Transverse colon (tissue), 4 donors: ENCODE results near the gene BDKRB2. TPM values are rescaled to one million over a fixed set of nuclear protein-coding genes. Genes with fewer than 3 reads are reported as not detected.
"Not testable (repeated sequence)": the region's sequence is repeated elsewhere in the genome, so short reads cannot be mapped to it uniquely, and the experiment has no call there.

Source experiments
- DNase-seq: peaks from one replicate; pipeline ENCODE4 v3.0.0-alpha.2; 2019
- H3K27ac ChIP-seq, 4 donors: fragments of 200-600 bp; sonication (generic); 2 replicates each; pipeline ENCODE4 v1.5.1; 2016 to 2018; ENCODE audit warnings: inconsistent platforms in 4 of 4
- H3K27me3 ChIP-seq: fragments of 200-600 bp; sonication (generic); 2 replicates; pipeline ENCODE4 v1.5.1; 2017; ENCODE audit warnings: inconsistent platforms
- H3K36me3 ChIP-seq, 4 donors: fragments of 200-600 bp; sonication (generic); 2 replicates each; pipeline ENCODE4 v1.5.1; 2017 to 2019; ENCODE audit warnings: inconsistent platforms in 4 of 4
- H3K4me1 ChIP-seq, 4 donors: fragments of 200-600 bp; sonication (generic); 2 replicates each; pipeline ENCODE4 v1.5.1; 2017 to 2020; ENCODE audit warnings: inconsistent platforms in 4 of 4
- H3K4me3 ChIP-seq, 4 donors: fragments of 200-600 bp; sonication (generic); 1 replicate in 1 of 4; 2 replicates in 3 of 4; pipeline versions ENCODE4 v1.5.1 to v1.6.1; 2017 to 2019; ENCODE audit warnings: inconsistent platforms in 4 of 4
- H3K9me3 ChIP-seq, 2 donors: fragments of 200-600 bp; sonication (generic); 2 replicates each; pipeline ENCODE4 v1.5.1; 2017 to 2019; ENCODE audit warnings: inconsistent platforms in 2 of 2
- CTCF ChIP-seq, 5 experiments: fragments of 200-600 bp in 3 of 5; fragments of 450-650 bp in 2 of 5; sonication (generic) in 3 of 5; IDR thresholded peaks; 1 replicate in 2 of 5; 2 replicates in 3 of 5; pipeline ENCODE4 v1.5.1; 2016 to 2017; ENCODE audit warnings: antibody characterized with exemption in 5 of 5, inconsistent platforms in 3 of 5, mild to moderate bottlenecking in 2 of 5, moderate library complexity in 1 of 5
- EP300 ChIP-seq: sonication (generic); formaldehyde crosslinking; IDR thresholded peaks from one replicate; pipeline ENCODE4 v1.6.1; 2017; ENCODE audit warnings: antibody characterized with exemption, low read depth
- POLR2A ChIP-seq: fragments of 450-650 bp; IDR thresholded peaks from one replicate; pipeline ENCODE4 v1.6.1; 2016; ENCODE audit warnings: antibody characterized with exemption, mild to moderate bottlenecking, moderate library complexity
- POLR2AphosphoS5 ChIP-seq, 3 donors: sonication (generic); formaldehyde crosslinking; IDR thresholded peaks; one replicate each; pipeline ENCODE4 v1.6.1; 2016; ENCODE audit warnings: antibody characterized with exemption in 3 of 3
- WGBS, 2 donors: methylation state at CpG; one replicate each; pipeline ENCODE4 v1.1.5; 2018; ENCODE audit warnings: low coverage in 1 of 2; 5-methylcytosine and 5-hydroxymethylcytosine counted together
- in situ Hi-C, 4 donors: fragments of 200-750 bp; cut with MboI; loops; one replicate each; pipeline versions ENCODE4 v1.15.0 to v1.15.1; 2017; ENCODE audit warnings: low sequenced_read_pairs in 3 of 4, low pct_ligation_motif_present in 1 of 4, low pct_unique_long_range_greater_than_20kb in 1 of 4
- intact Hi-C: fragments of 100-400 bp; cut with DNase I; formaldehyde crosslinking; loops from one replicate; pipeline ENCODE4 v1.15.1; 2023; ENCODE audit warnings: low total_unique reads
- total RNA-seq, 4 donors: library from RNA; depleted of rRNA; stranded (reverse); fragments of >200 nt; gene quantifications; one replicate each; pipeline ENCODE4 v1.1.0, GENCODE V29; 2016

BDKRB2 gene
- total RNA-seq, 4 donors from 2014 or later = 2.6 to 19.8 (median 17.4) TPM

GRCh38 chr14:96239711-96240141 is 35.1 kb downstream of the BDKRB2 start:
- H3K27me3 ChIP-seq = no peaks in the 10 kb centered on the region
- 30 to 57% methylated on average over 2 to 9 of the region's 9 CpGs for WGBS, 2 donors
- TF ChIP-seq POLR2A = peak; percentile 30
- peak; percentile 86 for TF ChIP-seq EP300
- no peak for TF ChIP-seq CTCF (IDR thresholded peaks at IDR 0.05)
- TF ChIP-seq POLR2AphosphoS5 (IDR thresholded peaks at IDR 0.05) = peak in 1 of 3 donors; percentile 43
- peak; percentile 73 for DNase-seq
- no peak overlapping the region for H3K4me3 ChIP-seq
- no peaks in the 10 kb centered on the region for H3K9me3 ChIP-seq
- no peaks in the 10 kb centered on the region for H3K36me3 ChIP-seq
- peaks cover 3 to 17% (median 5%) of the 10 kb centered on the region in 4 donors for H3K4me1 ChIP-seq
- H3K27ac ChIP-seq = peak overlapping the region; percentile 36 to 78 (median 54)
- in situ Hi-C loops = no loop called here
- intact Hi-C loops = no loop called here

GRCh38 chr14:96240641-96241040 is 36.0 kb downstream of the BDKRB2 start:
- H3K9me3 ChIP-seq = no peaks in the 10 kb centered on the region
- H3K27me3 ChIP-seq = no peaks in the 10 kb centered on the region
- TF ChIP-seq EP300 (no peak), POLR2A (no peak), POLR2AphosphoS5 (IDR thresholded peaks at IDR 0.05) (no peak), CTCF (IDR thresholded peaks at IDR 0.05) (no peak)
- in situ Hi-C loops (no loop called here), intact Hi-C loops (no loop called here)
- H3K4me3 ChIP-seq = no peak overlapping the region
- 94% methylated on average over 18 of the region's 18 CpGs; no CpG with 5 or more reads in 1 of the 2 donors for WGBS, 2 donors
- peaks cover 3 to 17% (median 5%) of the 10 kb centered on the region in 4 donors for H3K4me1 ChIP-seq
- peak overlapping the region in 1 of 4 donors; percentile 78 for H3K27ac ChIP-seq
- DNase-seq = no peak
- no peaks in the 10 kb centered on the region for H3K36me3 ChIP-seq

- Histone ChIP-seq H3K4me1 (peaks cover 3 to 17% (median 5%) of the 10 kb centered on the region in 4 donors), H3K36me3 (no peaks in the 10 kb centered on the region), H3K27ac (no peak overlapping the region), H3K9me3 (no peaks in the 10 kb centered on the region), H3K27me3 (no peaks in the 10 kb centered on the region), H3K4me3 (no peak overlapping the region)
- no peak for DNase-seq
- TF ChIP-seq POLR2A = no peak
- TF ChIP-seq POLR2AphosphoS5 (IDR thresholded peaks at IDR 0.05) = no peak
- TF ChIP-seq EP300 = no peak
- no peak for TF ChIP-seq CTCF (IDR thresholded peaks at IDR 0.05)
- intact Hi-C loops (no loop called here), in situ Hi-C loops (no loop called here)
- 88 to 93% methylated on average over 7 to 10 of the region's 10 CpGs for WGBS, 2 donors
Measured at GRCh38 chr14:96242126-96242525, 37.5 kb downstream of the BDKRB2 start.

GRCh38 chr14:96243785-96244184 is 39.1 kb downstream of the BDKRB2 start:
- Histone ChIP-seq H3K36me3 (no peaks in the 10 kb centered on the region), H3K4me1 (peaks cover 3 to 16% (median 5%) of the 10 kb centered on the region in 4 donors), H3K9me3 (no peaks in the 10 kb centered on the region), H3K4me3 (no peak overlapping the region), H3K27ac (no peak overlapping the region), H3K27me3 (no peaks in the 10 kb centered on the region)
- in situ Hi-C loops (no loop called here), intact Hi-C loops (no loop called here)
- 50 to 80% methylated on average over 1 to 5 of the region's 5 CpGs for WGBS, 2 donors
- no peak for TF ChIP-seq CTCF (IDR thresholded peaks at IDR 0.05)
- no peak for TF ChIP-seq POLR2A
- TF ChIP-seq POLR2AphosphoS5 (IDR thresholded peaks at IDR 0.05) = peak in 2 of 3 donors; percentile 8 to 21
- DNase-seq = no peak

- H3K36me3 ChIP-seq, H3K4me3 ChIP-seq, intact Hi-C loops, H3K27me3 ChIP-seq, in situ Hi-C loops, H3K27ac ChIP-seq, DNase-seq, H3K9me3 ChIP-seq: not testable (repeated sequence)
- peaks cover 0 to 14% (median 5%) of the 10 kb centered on the region in 4 donors for H3K4me1 ChIP-seq
- WGBS, 2 donors = 91 to 96% methylated on average over 3 of the region's 3 CpGs
Measured at GRCh38 chr14:96245074-96245473, 40.4 kb downstream of the BDKRB2 start.
